ENCODE measurements around the gene M6PR.
"Not testable (repeated sequence)": the region's sequence is repeated elsewhere in the genome, so short reads cannot be mapped to it uniquely, and the experiment has no call there.

GRCh38 chr12:8932464-8932863 is 17.0 kb downstream of the M6PR start:
- not testable (repeated sequence) for TF ChIP-seq POLR2A (IDR thresholded peaks at IDR 0.05; ENCODE audit: low read length); GATA1 (IDR thresholded peaks at IDR 0.05; ENCODE audit: low read depth, low read length)
